Tibial nerve (tissue), 4 donors: ENCODE measurements around the gene DDX47. TPM values are rescaled to one million over a fixed set of nuclear protein-coding genes. Genes with fewer than 3 reads are reported as not detected.
A peak's percentile ranks its signal among the peaks of the same experiment; 100 is the strongest.

Source experiments
- DNase-seq, 2 donors: peaks; one replicate each; pipeline ENCODE4 v3.0.0-alpha.2; 2019; ENCODE audit warnings: low spot score in 2 of 2
- H3K27ac ChIP-seq, 4 donors: fragments of 200-600 bp; sonication (generic) in 3 of 4; one replicate each; pipeline ENCODE4 v1.5.1; 2017 to 2019; ENCODE audit warnings: mild to moderate bottlenecking in 1 of 4
- H3K27me3 ChIP-seq, 2 donors: fragments of 200-600 bp; sonication (generic) in 1 of 2; one replicate each; pipeline versions ENCODE4 v1.5.1 to v1.6.0; 2017 to 2019
- H3K36me3 ChIP-seq, 3 donors: fragments of 200-600 bp; sonication (generic); one replicate each; pipeline ENCODE4 v1.5.1; 2018 to 2019
- H3K4me1 ChIP-seq, 4 donors: fragments of 200-600 bp; sonication (generic) in 3 of 4; one replicate each; pipeline ENCODE4 v1.5.1; 2017 to 2019
- H3K4me3 ChIP-seq, 4 donors: fragments of 200-600 bp; sonication (generic) in 3 of 4; one replicate each; pipeline ENCODE4 v1.5.1; 2017 to 2019; ENCODE audit warnings: mild to moderate bottlenecking in 1 of 4, moderate library complexity in 1 of 4
- H3K9me3 ChIP-seq, 4 donors: fragments of 200-600 bp; sonication (generic) in 3 of 4; one replicate each; pipeline ENCODE4 v1.5.1; 2017 to 2019
- EP300 ChIP-seq, 2 donors: sonication (generic); formaldehyde crosslinking; IDR thresholded peaks; one replicate each; pipeline ENCODE4 v1.6.1; 2017; ENCODE audit warnings: antibody characterized with exemption in 2 of 2, mild to moderate bottlenecking in 1 of 2
- POLR2A ChIP-seq, 2 donors: fragments of 450-650 bp; IDR thresholded peaks; one replicate each; pipeline ENCODE4 v1.6.1; 2017; ENCODE audit warnings: antibody characterized with exemption in 2 of 2, mild to moderate bottlenecking in 2 of 2, moderate library complexity in 2 of 2
- WGBS, 2 donors: methylation state at CpG; one replicate each; pipeline ENCODE4 v1.1.5; 2018; 5-methylcytosine and 5-hydroxymethylcytosine counted together
- total RNA-seq, 4 donors: library from RNA; depleted of rRNA; stranded (reverse); fragments of >200 nt; gene quantifications; one replicate each; pipeline ENCODE4 v1.1.0, GENCODE V29; 2016
- TF ChIP-seq, protein P1 (sequence below), 5 experiments: fragments of 200-600 bp in 3 of 5; fragments of 450-650 bp in 2 of 5; sonication (generic) in 3 of 5; IDR thresholded peaks; one replicate each; pipeline ENCODE4 v1.5.1; 2016 to 2019; ENCODE audit warnings: antibody characterized with exemption in 5 of 5, mild to moderate bottlenecking in 3 of 5, moderate library complexity in 2 of 5

Gene DDX47
- total RNA-seq, 4 donors from 2014 or later, result 39.4 to 50.0 (median 47.8) TPM

DNA sequence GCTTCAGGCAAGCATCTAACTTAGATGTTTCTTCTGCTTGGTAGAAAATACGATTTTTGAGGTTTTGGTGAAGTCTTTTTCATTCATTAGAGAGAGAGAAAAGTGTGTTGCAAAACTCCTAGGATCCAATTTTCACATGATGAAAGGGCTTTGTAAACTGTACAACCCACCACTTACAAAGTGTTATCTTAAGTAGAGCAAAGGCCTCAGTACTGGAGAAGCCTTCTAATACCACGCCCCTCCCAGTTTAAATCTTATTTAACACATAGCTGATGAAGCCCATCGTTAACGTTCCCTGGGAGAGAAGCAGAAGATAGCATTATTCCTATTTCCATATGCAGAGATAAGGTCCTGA, 26.8 kb upstream of the DDX47 start:
- 22 to 23% methylated on average over 4 of the region's 4 CpGs for WGBS, 2 donors
- no peak for DNase-seq
- H3K27me3 ChIP-seq, result no peaks in the 10 kb centered on the region
- peaks cover 0 to 32% (median 2%) of the 10 kb centered on the region in 4 donors for H3K4me1 ChIP-seq
- peak overlapping the region; percentile 65 to 83 (median 70) for H3K4me3 ChIP-seq
- TF ChIP-seq, protein P1, sequence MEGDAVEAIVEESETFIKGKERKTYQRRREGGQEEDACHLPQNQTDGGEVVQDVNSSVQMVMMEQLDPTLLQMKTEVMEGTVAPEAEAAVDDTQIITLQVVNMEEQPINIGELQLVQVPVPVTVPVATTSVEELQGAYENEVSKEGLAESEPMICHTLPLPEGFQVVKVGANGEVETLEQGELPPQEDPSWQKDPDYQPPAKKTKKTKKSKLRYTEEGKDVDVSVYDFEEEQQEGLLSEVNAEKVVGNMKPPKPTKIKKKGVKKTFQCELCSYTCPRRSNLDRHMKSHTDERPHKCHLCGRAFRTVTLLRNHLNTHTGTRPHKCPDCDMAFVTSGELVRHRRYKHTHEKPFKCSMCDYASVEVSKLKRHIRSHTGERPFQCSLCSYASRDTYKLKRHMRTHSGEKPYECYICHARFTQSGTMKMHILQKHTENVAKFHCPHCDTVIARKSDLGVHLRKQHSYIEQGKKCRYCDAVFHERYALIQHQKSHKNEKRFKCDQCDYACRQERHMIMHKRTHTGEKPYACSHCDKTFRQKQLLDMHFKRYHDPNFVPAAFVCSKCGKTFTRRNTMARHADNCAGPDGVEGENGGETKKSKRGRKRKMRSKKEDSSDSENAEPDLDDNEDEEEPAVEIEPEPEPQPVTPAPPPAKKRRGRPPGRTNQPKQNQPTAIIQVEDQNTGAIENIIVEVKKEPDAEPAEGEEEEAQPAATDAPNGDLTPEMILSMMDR (IDR thresholded peaks at IDR 0.05), result no peak
- no peak for TF ChIP-seq POLR2A (IDR thresholded peaks at IDR 0.05)
- TF ChIP-seq EP300 (IDR thresholded peaks at IDR 0.05), result no peak
- no peaks in the 10 kb centered on the region for H3K36me3 ChIP-seq
- H3K9me3 ChIP-seq, result no peaks in the 10 kb centered on the region
- peak overlapping the region; percentile 87 to 94 (median 90) for H3K27ac ChIP-seq

DNA sequence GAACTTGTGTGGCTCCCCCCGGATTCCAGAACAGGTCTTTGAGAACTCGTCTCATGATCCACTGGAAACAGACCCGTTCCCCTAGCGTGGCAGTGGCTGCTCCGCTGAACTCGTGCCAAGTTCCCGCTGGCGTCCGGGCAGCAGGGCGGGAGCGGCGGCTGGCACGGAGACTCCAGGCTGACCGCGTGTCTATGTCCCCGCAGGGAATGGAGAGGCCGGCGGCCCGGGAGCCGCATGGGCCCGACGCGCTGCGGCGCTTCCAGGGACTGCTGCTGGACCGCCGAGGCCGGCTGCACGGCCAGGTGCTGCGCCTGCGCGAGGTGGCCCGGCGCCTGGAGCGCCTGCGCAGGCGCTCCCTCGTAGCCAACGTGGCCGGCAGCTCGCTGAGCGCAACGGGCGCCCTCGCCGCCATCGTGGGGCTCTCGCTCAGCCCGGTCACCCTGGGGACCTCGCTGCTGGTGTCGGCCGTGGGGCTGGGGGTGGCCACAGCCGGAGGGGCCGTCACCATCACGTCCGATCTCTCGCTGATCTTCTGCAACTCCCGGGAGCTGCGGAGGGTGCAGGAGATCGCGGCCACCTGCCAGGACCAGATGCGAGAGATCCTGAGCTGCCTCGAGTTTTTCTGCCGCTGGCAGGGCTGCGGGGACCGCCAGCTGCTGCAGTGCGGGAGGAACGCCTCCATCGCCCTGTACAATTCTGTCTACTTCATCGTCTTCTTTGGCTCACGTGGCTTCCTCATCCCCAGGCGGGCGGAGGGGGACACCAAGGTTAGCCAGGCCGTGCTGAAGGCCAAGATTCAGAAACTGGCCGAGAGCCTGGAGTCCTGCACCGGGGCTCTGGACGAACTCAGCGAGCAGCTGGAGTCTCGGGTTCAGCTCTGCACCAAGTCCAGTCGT, 26.2 kb upstream of the DDX47 start:
- TF ChIP-seq, protein P1 (IDR thresholded peaks at IDR 0.05), result peak in 3 of 5 experiments; percentile 13 to 74 (median 69)
- peak in 1 of 2 donors; percentile 64 for TF ChIP-seq EP300 (IDR thresholded peaks at IDR 0.05)
- TF ChIP-seq POLR2A (IDR thresholded peaks at IDR 0.05), result peak; percentile 73 to 77
- peaks cover 0 to 37% (median 2%) of the 10 kb centered on the region in 4 donors for H3K4me1 ChIP-seq
- peak; percentile 45 to 59 for DNase-seq
- H3K36me3 ChIP-seq, result no peaks in the 10 kb centered on the region
- peak overlapping the region; percentile 87 to 94 (median 90) for H3K27ac ChIP-seq
- no peaks in the 10 kb centered on the region for H3K9me3 ChIP-seq
- no peaks in the 10 kb centered on the region for H3K27me3 ChIP-seq
- 4 to 6% methylated on average over 35 to 55 of the region's 80 CpGs for WGBS, 2 donors
- H3K4me3 ChIP-seq, result peak overlapping the region; percentile 65 to 83 (median 70)

DNA sequence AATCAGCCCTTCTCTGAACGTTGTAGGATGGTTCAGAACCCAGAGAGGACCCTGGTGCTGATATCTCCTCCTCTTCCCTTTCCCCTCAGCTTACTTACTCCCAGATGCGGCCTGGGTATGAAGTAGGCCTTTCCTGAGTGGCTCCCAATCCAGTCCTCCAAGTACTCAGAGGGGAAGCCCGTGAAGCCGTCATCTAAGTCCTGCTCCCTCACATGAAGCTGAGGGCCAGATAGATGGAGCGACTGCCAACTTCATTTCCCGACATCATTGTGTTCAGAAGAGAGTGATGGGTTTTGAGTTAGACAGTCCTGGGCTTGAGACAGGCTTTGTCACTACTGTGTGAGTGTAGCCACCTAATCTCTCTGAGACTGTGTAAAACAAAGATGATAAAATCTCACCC, 25.0 kb upstream of the DDX47 start:
- DNase-seq, result no peak
- TF ChIP-seq, protein P1 (IDR thresholded peaks at IDR 0.05), result no peak
- peak in 1 of 2 donors; percentile 2 for TF ChIP-seq POLR2A (IDR thresholded peaks at IDR 0.05)
- WGBS, 2 donors, result 65 to 70% methylated on average over 6 of the region's 6 CpGs
- H3K9me3 ChIP-seq, result no peaks in the 10 kb centered on the region
- H3K4me3 ChIP-seq, result peak overlapping the region in 1 of 4 donors; percentile 65
- peaks cover 0 to 42% (median 2%) of the 10 kb centered on the region in 4 donors for H3K4me1 ChIP-seq
- no peaks in the 10 kb centered on the region for H3K27me3 ChIP-seq
- H3K27ac ChIP-seq, result peak overlapping the region; percentile 87 to 94 (median 90)
- H3K36me3 ChIP-seq, result no peaks in the 10 kb centered on the region

DNA sequence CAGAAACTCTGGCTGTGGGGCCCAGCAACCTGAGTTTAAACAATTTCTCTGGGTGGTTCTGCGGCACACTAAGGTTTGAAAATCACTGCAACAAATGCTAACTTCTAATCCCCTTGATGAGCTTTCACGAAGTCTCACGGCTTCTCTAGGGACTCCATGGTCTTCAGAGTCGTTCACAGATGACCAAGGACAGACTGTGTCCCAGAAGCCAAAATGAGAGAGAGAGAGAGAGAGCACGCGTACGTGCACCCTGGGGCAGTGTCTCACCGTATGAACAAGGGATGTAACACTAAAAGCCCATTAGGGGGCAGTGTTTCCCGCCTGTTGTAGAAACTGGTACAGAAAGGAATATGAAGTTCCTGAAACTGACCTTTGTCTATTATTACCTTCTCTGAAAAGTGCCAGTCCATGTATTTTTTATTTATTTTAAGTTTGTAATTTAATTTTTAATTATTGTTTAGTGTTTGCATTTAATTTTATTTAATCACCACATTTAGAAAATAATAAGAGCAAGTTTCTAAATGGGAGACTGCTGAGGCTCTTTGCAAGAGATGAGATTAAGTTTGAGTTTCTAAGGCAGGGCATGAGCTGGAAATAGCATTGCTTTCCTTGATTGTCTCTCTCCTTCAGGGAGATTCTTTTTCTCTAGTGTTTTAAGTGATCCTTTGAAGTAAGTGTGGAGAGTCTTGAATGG, 24.3 kb upstream of the DDX47 start:
- DNase-seq, result peak in 1 of 2 donors; percentile 64
- no peaks in the 10 kb centered on the region for H3K27me3 ChIP-seq
- H3K4me1 ChIP-seq, result peaks cover 0 to 42% (median 2%) of the 10 kb centered on the region in 4 donors
- TF ChIP-seq EP300 (IDR thresholded peaks at IDR 0.05) (no peak), POLR2A (IDR thresholded peaks at IDR 0.05) (peak in 1 of 2 donors; percentile 11)
- TF ChIP-seq, protein P1 (IDR thresholded peaks at IDR 0.05), result peak; percentile 73 to 85 (median 77)
- peak overlapping the region in 1 of 4 donors; percentile 65 for H3K4me3 ChIP-seq
- H3K36me3 ChIP-seq, result no peaks in the 10 kb centered on the region
- H3K9me3 ChIP-seq, result no peaks in the 10 kb centered on the region
- H3K27ac ChIP-seq, result peak overlapping the region in 3 of 4 donors; percentile 89 to 94 (median 90)
- 15 to 22% methylated on average over 9 of the region's 9 CpGs for WGBS, 2 donors
